GM04503 (cell line): ENCODE measurements around the gene CDCA7.
"Not testable (repeated sequence)": the region's sequence is repeated elsewhere in the genome, so short reads cannot be mapped to it uniquely, and the experiment has no call there.

ENCODE experiments used
- DNase-seq: peaks from one replicate; pipeline ENCODE4 v3.0.0-alpha.2; 2012; ENCODE audit warnings: low read depth

CDCA7 gene

GRCh38 chr2:173359231-173359630 lies 4.6 kb downstream of the CDCA7 start:
- DNase-seq, result peak; percentile 10

GRCh38 chr2:173370198-173370597 lies 15.5 kb downstream of the CDCA7 start:
- no peak for DNase-seq

- DNase-seq, result no peak
Observed at GRCh38 chr2:173371023-173371422, 16.4 kb downstream of the CDCA7 start.

GRCh38 chr2:173373290-173373689 lies 18.6 kb downstream of the CDCA7 start:
- peak; percentile 34 for DNase-seq

- no peak for DNase-seq
Observed at GRCh38 chr2:173374634-173375033, 20.0 kb downstream of the CDCA7 start.

- DNase-seq, result not testable (repeated sequence)
Observed at GRCh38 chr2:173385534-173385933, 30.9 kb downstream of the CDCA7 start.

- DNase-seq, result no peak
Observed at GRCh38 chr2:173386021-173386737, 31.5 kb downstream of the CDCA7 start.

GRCh38 chr2:173386738-173387065 lies 32.0 kb downstream of the CDCA7 start:
- no peak for DNase-seq

GRCh38 chr2:173387079-173387478 lies 32.4 kb downstream of the CDCA7 start:
- DNase-seq, result no peak

GRCh38 chr2:173387660-173388059 lies 33.0 kb downstream of the CDCA7 start:
- DNase-seq, result no peak

- no peak for DNase-seq
Observed at GRCh38 chr2:173388795-173389194, 34.1 kb downstream of the CDCA7 start.

- DNase-seq, result no peak
Observed at GRCh38 chr2:173390036-173390435, 35.4 kb downstream of the CDCA7 start.

GRCh38 chr2:173392731-173393130 lies 38.1 kb downstream of the CDCA7 start:
- DNase-seq, result no peak

GRCh38 chr2:173393186-173393585 lies 38.5 kb downstream of the CDCA7 start:
- DNase-seq, result no peak

- DNase-seq, result no peak
Observed at GRCh38 chr2:173393636-173394035, 39.0 kb downstream of the CDCA7 start.

- DNase-seq, result no peak
Observed at GRCh38 chr2:173394091-173394974, 39.7 kb downstream of the CDCA7 start.

GRCh38 chr2:173395567-173396351 lies 41.1 kb downstream of the CDCA7 start:
- DNase-seq, result no peak

- no peak for DNase-seq
Observed at GRCh38 chr2:173397539-173397938, 42.9 kb downstream of the CDCA7 start.

- no peak for DNase-seq
Observed at GRCh38 chr2:173399229-173399628, 44.6 kb downstream of the CDCA7 start.

GRCh38 chr2:173400760-173401159 lies 46.1 kb downstream of the CDCA7 start:
- no peak for DNase-seq

- DNase-seq, result no peak
Observed at GRCh38 chr2:173401716-173402326, 47.1 kb downstream of the CDCA7 start.

- peak; percentile 31 for DNase-seq
Observed at GRCh38 chr2:173402405-173402974, 47.8 kb downstream of the CDCA7 start.
